ENCODE measurements around the gene TMEM131L. TPM values are rescaled to one million over a fixed set of nuclear protein-coding genes. Genes with fewer than 3 reads are reported as not detected.

Gene TMEM131L
- polyA plus RNA-seq, 5 donors: 24.2 to 35.4 (median 28.2) TPM

DNA sequence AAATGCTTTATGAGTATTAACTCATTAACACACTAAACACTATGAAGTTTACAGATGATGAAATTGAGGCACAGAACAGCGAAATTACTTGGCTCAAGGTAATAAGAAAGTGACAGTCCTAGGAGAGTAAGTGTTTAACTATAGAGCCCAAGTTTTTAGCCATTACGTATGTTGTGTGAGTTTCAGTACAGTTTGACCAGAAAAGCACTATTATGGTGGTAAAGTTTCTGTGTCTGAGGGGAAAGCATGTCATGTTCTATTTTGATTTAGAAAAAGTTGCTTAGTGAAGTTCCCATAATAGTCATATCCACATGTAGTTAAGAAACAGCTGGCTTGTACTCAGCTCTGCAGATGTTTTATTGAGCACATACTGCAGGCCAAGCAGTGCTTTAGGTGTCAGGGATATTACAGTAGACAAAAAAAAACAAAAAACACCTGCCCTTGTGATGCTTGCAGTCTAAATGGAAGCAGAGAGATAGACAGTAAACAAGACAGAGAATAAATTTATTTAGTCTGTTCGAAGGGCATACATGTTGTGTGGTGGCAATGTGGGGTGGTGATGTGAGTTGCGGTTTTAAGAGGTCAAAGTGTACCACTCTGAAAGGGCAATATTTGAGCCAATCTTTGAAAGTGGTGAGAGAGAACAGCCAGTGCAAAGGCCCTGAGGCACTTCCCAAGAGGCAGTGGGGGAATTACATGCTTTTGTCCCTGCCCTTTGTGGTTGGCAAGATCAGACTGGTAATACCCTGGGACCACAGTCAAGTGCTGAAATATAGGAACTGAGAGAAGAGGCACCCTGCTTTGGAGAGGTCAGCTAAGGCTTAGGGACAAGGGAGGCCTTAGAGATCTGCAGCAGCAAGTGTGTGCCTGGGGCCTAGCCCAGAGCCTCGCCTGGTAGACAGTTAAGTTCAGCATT lies 6.2 kb downstream of the TMEM131L start:
- DNase-seq: no peak

DNA sequence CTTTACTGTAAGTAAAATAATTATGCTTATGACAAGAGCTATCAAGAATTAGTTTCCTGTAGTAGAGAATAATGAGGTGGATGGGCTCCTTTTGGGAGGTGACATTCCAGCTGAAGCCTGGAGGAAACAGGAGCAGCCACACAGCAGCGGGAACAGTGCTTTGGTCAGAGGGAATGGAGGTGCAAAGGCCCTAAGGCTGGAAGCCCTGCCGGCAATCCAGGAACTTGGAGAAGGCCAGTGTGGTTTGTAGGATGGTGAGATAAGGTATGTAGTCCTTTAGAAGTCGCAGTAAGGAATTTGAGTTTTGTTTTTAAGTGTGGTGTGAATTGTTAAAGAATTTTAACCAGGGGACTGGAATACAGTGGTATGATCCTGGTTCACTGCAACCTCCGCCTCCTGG lies 8.1 kb downstream of the TMEM131L start:
- no peak for DNase-seq

GRCh38 chr4:153476829-153477574 lies 10.8 kb downstream of the TMEM131L start:
- no peak for DNase-seq

DNA sequence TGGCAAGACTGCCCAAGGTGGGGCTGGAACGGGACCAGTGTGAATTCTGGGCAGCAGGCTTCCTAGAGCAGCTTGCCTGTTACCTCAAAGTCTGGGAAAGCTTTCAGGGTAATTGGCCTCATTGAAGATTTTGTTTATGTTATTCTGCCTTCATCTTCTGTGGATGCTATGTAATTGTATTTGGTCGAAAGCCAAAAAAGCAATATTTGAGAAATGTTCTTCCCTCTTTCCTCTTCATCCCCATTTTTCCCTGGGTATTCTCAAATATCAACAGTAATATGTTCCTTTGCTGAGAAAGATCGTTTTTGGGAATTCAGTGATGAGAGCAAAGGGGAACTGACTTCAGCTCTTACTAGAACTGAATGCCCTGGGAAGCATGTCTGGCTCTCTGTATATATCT lies 12.9 kb downstream of the TMEM131L start:
- no peak for DNase-seq

DNA sequence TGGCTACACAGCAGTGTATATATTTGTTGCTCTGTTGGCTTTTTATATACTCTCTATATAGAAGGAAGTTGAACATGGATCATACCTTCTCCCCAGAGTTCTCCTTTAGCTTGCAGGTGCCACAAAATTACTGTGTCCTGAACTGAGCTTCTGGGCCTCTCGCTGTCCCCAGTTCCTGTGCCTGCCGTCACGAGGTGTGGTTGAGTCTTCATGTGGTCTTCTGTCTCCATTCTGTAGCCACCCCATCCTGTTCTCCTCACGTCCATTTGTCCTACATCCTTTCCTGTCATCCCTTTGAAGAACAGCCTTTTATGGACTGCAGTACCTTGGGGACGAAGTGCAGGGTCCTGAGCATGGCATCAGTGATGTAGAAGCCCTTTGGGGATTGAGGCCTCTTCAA lies 14.5 kb downstream of the TMEM131L start:
- no peak for DNase-seq

DNA sequence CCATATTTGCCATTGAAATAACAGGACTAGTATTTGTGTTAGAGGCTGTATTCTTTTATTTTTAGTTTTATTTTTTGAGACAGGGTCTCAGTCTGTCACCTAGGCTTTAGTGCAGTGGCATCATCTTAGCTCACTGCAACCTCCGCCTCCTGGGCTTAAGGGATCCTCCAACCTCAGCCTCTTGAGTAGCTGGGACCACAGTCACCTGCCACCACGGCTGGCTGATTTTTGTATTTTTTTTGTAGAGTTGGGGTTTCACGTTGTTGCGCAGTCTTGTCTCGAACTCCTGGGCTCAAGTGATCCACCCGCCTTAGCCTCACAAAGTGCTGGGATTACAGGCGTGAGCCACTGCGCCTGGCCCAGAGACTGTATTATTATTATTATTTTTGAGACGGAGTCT lies 15.3 kb downstream of the TMEM131L start:
- DNase-seq: no peak

DNA sequence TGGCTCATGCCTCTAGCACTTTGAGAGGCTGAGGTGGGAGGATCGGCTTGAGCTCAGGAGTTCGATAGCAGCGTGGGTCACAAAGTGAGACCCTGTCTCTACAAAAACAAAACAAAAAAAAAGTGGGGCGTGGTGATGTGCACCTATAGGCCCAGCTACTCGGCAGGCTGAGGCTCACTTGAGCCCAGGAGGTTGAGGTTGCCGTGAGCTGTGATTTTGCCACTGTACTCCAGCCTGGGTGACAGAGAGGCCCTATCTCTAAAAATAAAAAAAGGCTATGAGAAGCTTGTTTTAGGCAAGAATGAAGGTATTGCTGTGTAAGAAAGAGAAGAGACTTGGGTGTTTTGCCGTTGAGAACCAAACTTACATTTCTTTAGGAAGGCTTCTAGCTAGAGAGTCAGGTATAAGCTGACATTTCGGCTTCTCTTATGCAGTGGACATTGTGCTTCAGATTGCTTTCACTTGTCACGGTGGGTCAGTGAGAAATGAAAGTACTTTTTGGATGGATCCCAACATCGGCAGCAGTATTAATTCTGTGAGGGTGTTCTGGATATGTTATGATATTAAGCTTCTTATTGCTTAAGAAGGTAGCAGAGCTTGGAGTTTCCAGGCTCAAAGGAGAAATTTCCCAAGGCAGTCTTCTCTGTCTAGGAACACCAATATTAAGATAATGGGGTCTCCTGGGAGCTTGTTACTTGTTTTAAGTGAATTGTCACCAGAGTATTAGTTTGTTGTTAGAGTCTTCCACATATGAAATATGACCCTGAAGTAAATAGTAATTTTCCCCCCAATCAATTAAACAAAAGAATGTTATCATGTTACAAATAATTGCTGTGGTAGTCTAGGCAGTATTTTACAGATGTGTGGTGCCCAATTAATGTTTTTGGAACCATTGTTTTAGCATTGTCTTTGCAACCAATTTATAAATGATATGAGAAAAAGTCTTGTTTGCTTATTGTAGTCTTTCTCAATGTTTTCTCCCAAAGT lies 17.6 kb downstream of the TMEM131L start:
- no peak for DNase-seq

DNA sequence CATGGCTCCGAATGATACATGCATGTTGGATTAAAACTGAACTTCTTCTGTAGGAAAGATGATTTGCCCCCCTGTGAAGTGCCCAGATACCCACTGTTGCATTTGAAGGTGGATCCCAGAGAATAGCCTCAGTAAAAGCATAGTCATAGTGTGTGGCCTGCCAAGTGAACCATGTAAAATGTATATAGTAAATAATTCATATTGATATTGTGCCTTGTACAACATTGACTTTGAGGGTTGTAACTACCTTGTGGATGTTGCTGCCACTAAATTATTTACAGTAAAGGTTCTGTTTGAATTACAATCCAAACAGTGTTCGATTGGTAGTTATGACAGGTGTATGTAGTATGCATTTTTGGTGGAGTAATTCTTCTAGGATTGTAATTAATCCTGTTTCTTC lies 19.2 kb downstream of the TMEM131L start:
- no peak for DNase-seq

DNA sequence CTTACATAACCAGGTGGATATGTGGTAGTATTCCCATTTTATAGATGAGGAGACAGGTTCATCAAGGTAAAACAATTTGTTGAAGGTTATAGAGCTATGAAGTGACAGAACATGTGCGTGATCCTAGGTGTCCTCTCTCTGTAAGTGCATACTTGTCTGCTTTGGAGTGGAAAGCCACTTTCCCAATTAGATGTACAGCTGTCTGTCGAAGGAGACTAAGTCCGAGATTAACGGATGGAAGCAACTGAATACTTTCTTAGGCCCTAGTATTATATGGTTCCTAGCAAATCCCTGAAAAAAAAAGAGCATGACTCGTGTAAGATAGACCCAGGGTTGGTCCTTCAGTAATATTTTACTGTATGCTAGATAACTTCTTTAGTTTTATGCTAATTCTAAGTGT lies 19.7 kb downstream of the TMEM131L start:
- DNase-seq: no peak

GRCh38 chr4:153486281-153487151 lies 20.4 kb downstream of the TMEM131L start:
- no peak for DNase-seq

GRCh38 chr4:153488006-153488891 lies 22.1 kb downstream of the TMEM131L start:
- peak in 1 of 2 donors; percentile 45 for DNase-seq

- DNase-seq: no peak
Observed at GRCh38 chr4:153489856-153490558, 23.8 kb downstream of the TMEM131L start.

DNA sequence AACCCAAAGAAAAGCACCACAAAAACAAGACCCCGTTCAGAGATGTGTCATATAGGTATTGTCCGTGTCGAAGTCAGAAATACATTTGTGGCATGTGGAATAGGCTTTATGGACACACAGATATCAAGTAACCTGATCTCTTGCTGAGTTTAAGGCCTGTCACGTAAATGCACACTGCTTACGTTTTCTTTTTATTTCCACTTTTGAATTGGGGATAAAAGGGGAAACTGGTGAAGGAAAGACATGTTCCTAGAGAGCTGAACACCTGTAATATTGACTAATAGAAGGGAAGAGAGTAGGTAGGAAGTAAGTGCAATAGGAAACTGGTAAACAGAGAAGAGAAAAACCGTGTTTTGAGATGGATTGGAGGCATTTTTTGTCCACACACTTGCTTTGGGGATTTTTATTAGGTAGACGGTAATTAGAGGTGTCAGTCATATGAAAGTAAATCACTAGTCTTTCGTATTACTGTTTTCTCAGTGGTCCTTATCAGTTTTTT lies 24.9 kb downstream of the TMEM131L start:
- no peak for DNase-seq

- no peak for DNase-seq
Observed at GRCh38 chr4:153494562-153494961, 28.4 kb downstream of the TMEM131L start.

DNA sequence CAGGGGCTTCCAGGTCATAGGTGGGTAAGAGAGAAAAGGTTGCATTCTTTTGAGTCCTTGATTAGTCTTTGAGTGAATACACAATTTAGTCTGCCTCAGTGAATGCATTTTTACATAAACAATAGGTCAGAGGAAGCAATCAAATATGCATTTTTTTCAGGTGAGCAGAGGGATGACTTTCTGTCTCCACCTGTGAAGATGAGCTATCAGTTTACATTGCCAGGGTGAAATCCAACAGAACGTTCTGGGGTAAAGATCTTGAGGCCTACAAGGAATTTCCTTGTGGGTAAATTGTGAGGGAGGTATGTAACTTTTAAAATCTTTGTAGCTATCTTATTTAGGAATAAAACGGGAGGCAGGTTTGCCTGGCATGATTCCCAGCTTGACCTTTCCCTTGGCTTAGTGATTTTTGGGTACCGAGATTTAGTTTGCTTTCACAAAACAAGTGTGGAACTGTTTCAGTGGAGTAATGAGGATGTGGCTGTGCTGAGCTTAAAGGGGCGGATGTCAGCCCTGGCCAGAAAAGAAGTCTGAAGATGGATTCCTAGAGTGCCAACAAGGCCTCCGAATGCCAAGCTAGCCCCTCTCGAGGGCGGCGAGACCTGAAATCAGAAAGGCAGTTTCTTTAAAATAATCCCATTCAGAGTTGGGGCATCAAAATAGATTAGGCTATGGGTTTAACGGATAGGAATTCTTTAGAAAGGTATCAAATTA lies 29.5 kb downstream of the TMEM131L start:
- no peak for DNase-seq

GRCh38 chr4:153497091-153497531 lies 31.0 kb downstream of the TMEM131L start:
- no peak for DNase-seq

DNA sequence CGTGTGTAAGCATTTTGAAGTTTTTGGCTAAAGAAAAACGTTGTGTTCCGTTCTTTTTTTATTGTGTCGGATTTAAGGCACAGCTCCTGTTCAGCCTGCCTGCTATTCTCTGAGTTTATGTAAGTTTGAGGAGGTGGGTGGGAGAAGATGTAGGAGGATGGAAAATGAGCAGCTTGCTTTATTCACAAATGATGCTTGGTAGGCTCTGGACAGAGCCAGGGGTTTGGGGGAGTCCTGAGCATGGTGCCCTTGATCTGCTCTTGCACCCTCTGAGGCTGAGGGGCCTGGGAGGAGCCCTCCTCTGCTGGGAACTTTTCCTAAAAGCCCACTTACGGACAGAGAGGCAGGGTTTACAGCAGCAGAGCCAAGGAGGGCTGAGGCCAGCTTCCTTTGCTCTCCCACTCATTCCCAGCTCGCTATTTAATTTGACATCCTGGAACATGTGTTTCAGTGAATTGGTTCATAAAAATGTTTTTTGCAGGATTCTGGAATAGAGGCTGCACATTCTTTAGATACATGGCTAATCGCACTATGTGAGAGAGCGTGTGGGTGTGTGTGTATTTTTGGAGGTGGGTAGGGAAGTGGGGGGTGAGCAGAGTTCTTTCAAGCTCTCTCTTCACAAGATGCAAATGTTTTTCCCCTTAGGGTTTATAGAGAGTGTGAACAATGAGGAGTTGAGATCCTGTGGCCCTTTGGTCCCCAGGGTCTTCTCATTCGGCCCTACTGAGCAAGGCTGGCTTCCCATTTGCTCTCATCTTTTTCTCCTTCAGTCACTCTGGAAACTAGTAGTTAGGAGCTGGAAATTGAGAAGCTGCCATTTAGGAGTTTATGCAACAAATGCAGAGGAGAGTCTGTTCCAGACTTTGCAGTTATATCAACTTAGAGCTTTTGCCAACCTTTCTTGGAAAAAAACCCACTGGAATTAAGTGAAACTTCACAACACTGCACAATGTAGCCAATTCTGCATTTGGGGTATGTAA lies 32.1 kb downstream of the TMEM131L start:
- DNase-seq: peak; percentile 76 to 86
